HG03457 (cell line): ENCODE data around the gene RGS14.

Experiments used
- ATAC-seq: cut with Tn5 transposase; IDR thresholded peaks from one replicate; pipeline ENCODE4 v1.9.1; 2021; ENCODE audit warnings: moderate number of reproducible peaks; ENCODE audit not compliant: unreplicated experiment

Gene RGS14, protein sequence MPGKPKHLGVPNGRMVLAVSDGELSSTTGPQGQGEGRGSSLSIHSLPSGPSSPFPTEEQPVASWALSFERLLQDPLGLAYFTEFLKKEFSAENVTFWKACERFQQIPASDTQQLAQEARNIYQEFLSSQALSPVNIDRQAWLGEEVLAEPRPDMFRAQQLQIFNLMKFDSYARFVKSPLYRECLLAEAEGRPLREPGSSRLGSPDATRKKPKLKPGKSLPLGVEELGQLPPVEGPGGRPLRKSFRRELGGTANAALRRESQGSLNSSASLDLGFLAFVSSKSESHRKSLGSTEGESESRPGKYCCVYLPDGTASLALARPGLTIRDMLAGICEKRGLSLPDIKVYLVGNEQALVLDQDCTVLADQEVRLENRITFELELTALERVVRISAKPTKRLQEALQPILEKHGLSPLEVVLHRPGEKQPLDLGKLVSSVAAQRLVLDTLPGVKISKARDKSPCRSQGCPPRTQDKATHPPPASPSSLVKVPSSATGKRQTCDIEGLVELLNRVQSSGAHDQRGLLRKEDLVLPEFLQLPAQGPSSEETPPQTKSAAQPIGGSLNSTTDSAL

GRCh38 chr5:177357459-177358351 lies at the start of gene RGS14:
Gene RGS14, plus strand, starts transcription at chr5:177357924. Its CDS starts 101 bp downstream, at chr5:177358025.
- ATAC-seq: peak; percentile 76

DNA sequence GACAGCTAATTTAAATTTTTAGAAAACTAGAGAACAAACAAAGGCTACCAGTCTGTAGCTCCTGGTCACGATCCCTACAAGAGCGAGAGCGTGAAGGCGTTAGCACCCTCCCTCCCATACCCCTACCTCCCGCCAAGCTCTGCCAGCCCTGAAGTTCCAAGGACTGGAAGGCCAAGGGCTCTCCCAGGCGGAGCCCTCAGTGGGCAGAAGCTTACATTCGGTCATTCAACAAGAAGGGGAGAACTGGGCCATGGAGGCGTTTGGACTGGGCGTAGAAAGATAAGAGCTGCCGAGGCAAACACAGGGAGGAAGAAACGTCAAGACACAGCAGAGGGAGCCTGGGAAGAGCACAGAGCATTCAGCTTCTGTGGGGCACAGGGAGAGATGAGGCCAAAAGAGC lies 49.0 kb upstream of the RGS14 start:
- ATAC-seq: no peak

- no peak for ATAC-seq
Observed at GRCh38 chr5:177309351-177310191, 48.2 kb upstream of the RGS14 start.

- ATAC-seq: no peak
Observed at GRCh38 chr5:177310332-177310731, 47.4 kb upstream of the RGS14 start.

DNA sequence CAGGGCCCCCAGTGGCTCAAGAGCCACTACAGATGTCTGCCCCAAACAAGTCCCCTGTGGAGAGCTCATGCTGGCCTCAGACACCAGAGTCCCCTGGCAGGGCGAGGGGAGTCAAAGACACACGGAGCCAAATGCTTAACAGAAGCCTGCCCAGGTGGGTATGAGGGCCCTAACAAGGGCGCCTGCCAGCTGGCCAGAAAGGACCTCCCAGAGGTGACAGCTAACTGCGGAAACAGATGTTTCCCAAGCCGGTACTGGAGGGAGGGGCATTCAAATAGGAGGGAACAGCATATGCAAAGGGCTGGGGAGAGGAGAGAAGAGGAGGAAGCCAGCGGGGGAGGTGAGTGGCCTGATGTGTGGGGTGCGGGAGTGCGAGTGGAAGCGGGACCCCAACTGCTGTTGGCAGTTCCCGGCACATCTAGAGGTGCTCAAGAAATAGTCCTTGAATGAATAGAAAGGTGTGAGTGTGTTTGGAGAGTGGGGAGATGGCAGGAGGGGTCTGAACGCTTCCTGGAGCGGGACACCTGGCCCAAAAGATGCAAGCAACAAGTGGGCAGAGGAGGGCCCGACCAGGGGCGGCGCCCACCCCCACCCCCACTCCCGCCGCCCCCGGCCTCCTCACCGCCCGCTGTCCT lies 46.9 kb upstream of the RGS14 start:
- no peak for ATAC-seq

- no peak for ATAC-seq
Observed at GRCh38 chr5:177311392-177311722, 46.4 kb upstream of the RGS14 start.

- ATAC-seq: peak; percentile 67
Observed at GRCh38 chr5:177311723-177312648, 45.7 kb upstream of the RGS14 start, which contains the start of gene MXD3. Gene MXD3, minus strand, starts transcription at chr5:177311898. Its CDS starts 68 bp downstream, at chr5:177311830.

- ATAC-seq: no peak
Observed at GRCh38 chr5:177312649-177313181, 45.0 kb upstream of the RGS14 start.

DNA sequence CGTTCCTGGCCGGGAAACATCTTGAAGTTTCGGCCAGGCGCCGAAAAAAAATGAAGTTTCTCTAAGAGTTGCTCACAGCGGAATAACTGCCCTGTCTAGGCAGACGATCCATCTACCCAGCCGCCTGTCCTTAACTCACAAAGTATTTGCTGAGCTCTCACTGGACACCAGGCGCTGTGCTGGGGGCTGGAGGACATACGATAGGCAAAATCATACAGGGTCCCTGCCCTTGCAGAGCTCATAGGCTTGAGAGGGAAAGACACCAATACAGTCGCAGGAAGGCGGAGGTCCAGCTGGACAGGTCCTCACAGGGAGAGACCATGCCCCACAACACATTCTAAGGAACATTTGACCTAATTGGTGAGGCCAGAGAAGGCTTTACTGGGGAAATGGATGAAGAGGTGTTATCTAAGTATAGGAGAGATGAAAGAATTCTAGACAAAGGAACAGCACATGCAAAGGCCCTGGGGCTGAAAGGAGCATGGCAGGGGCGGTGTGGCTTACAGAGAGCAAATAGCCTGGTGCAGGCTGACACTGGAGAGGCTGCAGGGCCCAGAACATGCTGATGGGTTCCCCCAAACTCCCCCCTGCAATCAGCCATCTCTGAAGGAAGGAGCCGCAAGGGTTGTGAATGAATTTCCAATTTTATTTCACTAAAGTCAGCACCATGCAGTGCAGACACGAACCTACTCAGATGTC lies 44.0 kb upstream of the RGS14 start:
- no peak for ATAC-seq

- no peak for ATAC-seq
Observed at GRCh38 chr5:177314376-177315342, 43.1 kb upstream of the RGS14 start.

GRCh38 chr5:177315411-177315810 lies 42.3 kb upstream of the RGS14 start:
- ATAC-seq: no peak

GRCh38 chr5:177316005-177316404 lies 41.7 kb upstream of the RGS14 start:
- ATAC-seq: no peak

GRCh38 chr5:177317959-177318377 lies 39.8 kb upstream of the RGS14 start:
- no peak for ATAC-seq

- no peak for ATAC-seq
Observed at GRCh38 chr5:177319913-177320588, 37.7 kb upstream of the RGS14 start.

DNA sequence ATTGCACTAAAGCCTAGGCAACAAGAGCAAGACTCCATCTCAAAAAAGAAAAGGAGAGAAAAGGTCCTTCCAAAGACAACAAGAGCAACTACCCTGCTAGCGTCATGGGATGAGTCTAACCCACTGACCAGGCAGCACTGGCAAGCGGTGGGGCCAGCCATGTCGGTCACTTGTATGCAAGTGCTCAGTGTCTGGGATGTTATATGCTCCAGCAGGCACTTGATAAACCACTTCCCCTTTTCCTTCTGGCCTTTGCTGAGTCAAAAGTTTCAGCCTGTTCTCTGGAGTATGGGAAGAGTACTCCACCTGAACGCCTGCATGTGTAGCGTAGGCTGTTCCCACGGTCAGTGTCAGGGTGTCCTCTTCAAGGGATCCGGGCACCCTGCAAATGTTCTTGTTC lies 36.8 kb upstream of the RGS14 start:
- no peak for ATAC-seq

DNA sequence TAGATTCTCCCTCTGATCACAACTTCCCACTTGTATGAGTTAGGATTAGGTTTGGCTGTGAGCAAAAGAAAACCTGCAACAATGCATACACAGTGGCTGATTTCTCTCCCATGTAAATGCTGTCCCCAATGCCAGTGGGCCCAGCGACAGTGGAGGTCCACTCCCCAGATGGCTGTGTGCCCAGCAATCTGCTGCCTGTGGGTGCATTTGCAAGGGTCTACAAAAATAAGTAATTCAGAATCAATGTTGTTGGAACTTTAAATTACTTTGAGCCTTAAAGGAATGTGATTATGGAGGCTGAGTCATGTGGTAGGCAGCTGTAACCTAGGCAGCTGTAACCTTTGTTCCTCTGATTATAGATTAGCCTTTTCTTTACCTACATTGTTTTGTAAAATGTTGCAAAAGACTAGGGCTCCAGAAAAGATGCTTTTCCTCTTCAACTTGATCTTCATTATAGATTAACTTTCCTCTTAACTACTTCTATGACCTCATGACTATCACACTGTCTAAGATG lies 31.8 kb upstream of the RGS14 start:
- ATAC-seq: no peak
